AG04449 (cell line): ENCODE data around the gene SPATA31C1.

Source experiments
- CTCF ChIA-PET: fragments of 350-600 bp; formaldehyde crosslinking; extraction: SDS; loops from one replicate; lab custom pipeline; 2021; ENCODE audit warnings: antibody characterized with exemption; lab: Yijun Ruan, JAX
- POLR2A ChIA-PET: fragments of 400-600, 350-600 bp; formaldehyde crosslinking; extraction: SDS; loops from one replicate; lab custom pipeline; 2020; ENCODE audit warnings: antibody characterized with exemption, inconsistent platforms; lab: Yijun Ruan, JAX
- DNase-seq: peaks from one replicate; pipeline ENCODE4 v3.0.0-alpha.2; 2010; ENCODE audit warnings: low read depth, low spot score
- H3K4me3 ChIP-seq: 2 replicates; pipeline ENCODE4 v1.5.1; 2011; ENCODE audit warnings: low read depth, mild to moderate bottlenecking, control low read depth, low read length
- TF ChIP-seq, protein P1 (sequence below): IDR thresholded peaks from one replicate; pipeline ENCODE4 v1.5.1; 2011; ENCODE audit warnings: mild to moderate bottlenecking, moderate library complexity, low read length, control low read depth, inconsistent platforms; ENCODE audit not compliant: insufficient read depth; ENCODE audit errors: missing control alignments

SPATA31C1 gene

DNA sequence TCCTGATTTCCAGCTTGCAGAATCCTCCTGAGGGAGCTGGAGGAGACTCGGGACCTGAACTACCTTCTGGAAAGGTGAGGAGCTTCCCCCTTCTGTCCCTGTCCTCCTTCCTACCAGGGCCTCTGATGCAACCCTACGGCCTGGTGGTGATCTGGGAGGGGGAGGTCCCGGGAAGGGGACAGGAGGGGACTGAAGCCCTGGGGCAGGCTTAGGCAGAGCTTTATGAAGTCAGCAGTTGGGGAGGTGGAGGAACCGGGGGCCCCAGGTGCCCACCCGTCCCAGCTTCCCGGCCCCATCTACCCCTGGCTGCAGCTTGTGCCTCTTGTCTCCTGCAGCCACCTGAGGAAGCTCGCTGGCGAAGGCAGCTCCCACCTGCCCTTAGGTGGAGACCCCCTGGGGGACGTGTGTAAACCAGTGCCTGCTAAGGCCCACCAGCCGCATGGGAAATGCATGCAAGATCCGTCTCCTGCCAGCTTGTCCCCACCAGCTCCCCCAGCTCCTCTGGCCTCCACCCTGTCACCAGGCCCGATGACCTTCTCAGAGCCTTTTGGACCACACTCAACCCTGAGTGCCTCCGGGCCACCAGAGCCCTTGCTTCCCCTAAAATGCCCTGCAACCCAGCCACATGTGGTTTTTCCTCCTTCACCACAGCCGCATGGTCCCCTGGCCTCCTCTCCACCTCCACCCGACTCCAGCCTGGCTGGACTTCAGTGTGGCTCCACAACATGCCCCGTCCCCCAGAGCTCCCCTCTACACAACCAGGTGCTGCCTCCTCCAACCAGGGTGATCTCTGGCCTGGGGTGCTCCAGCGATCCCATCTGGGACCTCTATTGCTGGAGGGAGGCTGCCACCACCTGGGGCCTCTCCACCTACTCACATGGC lies 32.9 kb upstream of the SPATA31C1 start:
- ChIA-PET CTCF (interaction anchor here (0.8 to 2.1 kb wide), 4 partner anchors 200 to 207 kb away, joined by 3 to 7 read pairs (median 6); no protein-coding TSS in a partner anchor), POLR2A (no interaction called here)
- no peak for DNase-seq
- H3K4me3 ChIP-seq, result no peak overlapping the region
- TF ChIP-seq, protein P1, sequence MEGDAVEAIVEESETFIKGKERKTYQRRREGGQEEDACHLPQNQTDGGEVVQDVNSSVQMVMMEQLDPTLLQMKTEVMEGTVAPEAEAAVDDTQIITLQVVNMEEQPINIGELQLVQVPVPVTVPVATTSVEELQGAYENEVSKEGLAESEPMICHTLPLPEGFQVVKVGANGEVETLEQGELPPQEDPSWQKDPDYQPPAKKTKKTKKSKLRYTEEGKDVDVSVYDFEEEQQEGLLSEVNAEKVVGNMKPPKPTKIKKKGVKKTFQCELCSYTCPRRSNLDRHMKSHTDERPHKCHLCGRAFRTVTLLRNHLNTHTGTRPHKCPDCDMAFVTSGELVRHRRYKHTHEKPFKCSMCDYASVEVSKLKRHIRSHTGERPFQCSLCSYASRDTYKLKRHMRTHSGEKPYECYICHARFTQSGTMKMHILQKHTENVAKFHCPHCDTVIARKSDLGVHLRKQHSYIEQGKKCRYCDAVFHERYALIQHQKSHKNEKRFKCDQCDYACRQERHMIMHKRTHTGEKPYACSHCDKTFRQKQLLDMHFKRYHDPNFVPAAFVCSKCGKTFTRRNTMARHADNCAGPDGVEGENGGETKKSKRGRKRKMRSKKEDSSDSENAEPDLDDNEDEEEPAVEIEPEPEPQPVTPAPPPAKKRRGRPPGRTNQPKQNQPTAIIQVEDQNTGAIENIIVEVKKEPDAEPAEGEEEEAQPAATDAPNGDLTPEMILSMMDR, result no peak

DNA sequence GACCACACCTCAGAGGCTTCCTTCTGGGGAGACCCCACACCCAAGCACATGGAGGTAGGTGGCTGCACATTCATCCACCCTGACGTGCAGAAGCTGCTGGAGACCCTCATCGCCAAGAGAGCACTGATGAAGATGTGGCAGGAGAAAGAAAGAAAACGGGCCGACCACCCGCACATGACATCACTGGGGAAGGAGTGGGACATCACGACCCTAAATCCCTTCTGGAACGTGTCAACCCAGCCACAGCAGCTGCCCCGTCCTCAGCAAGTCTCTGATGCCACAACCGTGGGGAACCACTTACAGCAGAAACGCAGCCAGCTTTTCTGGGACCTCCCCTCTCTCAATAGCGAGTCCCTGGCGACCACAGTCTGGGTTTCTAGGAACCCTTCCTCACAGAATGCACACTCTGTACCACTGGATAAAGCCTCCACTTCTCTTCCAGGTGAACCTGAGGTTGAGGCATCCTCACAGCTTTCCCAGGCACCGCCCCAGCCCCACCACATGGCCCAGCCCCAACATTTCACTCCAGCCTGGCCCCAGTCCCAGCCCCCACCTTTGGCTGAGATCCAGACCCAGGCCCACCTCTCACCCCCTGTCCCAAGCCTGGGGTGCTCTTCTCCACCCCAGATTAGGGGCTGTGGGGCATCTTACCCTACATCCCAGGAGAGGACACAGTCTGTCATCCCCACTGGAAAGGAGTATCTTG lies 32.1 kb upstream of the SPATA31C1 start:
- CTCF ChIA-PET, result no interaction called here
- POLR2A ChIA-PET, result no interaction called here
- TF ChIP-seq, protein P1, result no peak
- DNase-seq, result no peak
- no peak overlapping the region for H3K4me3 ChIP-seq

DNA sequence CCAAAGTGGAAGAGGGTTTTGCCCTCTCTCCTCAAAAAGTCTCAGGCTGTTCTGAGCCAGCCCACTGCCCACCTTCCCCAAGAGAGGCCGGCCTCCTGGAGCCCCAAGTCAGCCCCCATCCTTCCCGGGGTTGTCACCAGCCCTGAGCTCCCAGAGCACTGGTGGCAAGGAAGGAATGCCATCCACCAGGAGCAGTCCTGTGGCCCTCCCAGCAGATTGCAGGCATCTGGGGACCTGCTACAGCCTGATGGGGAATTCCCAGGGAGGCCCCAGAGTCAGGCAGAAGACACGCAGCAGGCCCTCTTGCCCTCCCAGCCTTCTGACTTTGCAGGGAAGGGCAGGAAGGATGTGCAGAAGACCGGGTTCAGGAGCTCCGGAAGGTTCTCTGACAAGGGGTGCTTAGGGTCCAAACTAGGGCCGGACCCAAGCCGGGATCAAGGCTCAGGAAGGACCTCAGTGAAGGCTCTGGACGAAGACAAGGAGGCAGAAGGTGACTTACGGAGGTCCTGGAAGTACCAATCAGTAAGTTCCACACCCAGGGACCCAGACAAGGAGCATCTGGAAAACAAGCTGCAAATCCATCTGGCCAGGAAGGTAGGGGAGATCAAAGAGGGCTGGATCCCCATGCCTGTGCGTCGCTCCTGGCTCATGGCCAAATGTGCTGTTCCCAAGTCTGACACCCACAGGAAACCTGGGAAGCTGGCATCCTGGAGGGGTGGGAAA lies 31.4 kb upstream of the SPATA31C1 start:
- CTCF ChIA-PET, result no interaction called here
- TF ChIP-seq, protein P1, result no peak
- H3K4me3 ChIP-seq, result no peak overlapping the region
- DNase-seq, result no peak
- POLR2A ChIA-PET, result interaction anchor here (0.7 kb wide), 1 partner anchor 94 kb away, joined by 3 read pairs; no protein-coding TSS in a partner anchor

DNA sequence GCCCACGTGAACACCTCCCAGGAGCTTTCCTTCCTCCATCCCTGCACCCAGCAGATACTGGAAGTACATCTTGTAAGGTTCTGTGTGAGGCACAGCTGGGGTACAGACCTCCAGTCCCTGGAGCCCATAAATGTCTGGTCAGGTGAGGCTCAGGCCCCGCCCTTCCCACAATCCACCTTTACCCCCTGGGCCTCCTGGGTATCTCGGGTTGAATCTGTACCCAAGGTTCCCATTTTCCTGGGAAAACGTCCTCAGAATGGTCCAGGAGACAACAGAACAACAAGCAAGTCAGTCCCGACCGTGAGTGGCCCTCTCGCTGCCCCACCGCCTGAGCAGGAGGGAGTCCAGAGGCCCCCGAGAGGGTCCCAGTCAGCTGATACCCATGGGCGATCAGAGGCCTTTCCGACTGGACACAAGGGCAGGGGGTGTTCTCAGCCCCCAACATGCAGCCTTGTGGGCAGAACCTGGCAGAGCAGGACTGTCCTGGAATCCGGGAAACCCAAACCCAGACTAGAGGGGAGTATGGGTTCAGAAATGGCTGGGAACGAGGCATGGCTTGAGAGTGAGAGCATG lies 30.7 kb upstream of the SPATA31C1 start:
- TF ChIP-seq, protein P1, result no peak
- no peak overlapping the region for H3K4me3 ChIP-seq
- CTCF ChIA-PET, result interaction anchor here (0.7 kb wide), 1 partner anchor 9 kb away, joined by 3 read pairs; no protein-coding TSS in a partner anchor
- POLR2A ChIA-PET, result interaction anchor here (0.7 kb wide), 1 partner anchor 94 kb away, joined by 3 read pairs; no protein-coding TSS in a partner anchor
- no peak for DNase-seq

DNA sequence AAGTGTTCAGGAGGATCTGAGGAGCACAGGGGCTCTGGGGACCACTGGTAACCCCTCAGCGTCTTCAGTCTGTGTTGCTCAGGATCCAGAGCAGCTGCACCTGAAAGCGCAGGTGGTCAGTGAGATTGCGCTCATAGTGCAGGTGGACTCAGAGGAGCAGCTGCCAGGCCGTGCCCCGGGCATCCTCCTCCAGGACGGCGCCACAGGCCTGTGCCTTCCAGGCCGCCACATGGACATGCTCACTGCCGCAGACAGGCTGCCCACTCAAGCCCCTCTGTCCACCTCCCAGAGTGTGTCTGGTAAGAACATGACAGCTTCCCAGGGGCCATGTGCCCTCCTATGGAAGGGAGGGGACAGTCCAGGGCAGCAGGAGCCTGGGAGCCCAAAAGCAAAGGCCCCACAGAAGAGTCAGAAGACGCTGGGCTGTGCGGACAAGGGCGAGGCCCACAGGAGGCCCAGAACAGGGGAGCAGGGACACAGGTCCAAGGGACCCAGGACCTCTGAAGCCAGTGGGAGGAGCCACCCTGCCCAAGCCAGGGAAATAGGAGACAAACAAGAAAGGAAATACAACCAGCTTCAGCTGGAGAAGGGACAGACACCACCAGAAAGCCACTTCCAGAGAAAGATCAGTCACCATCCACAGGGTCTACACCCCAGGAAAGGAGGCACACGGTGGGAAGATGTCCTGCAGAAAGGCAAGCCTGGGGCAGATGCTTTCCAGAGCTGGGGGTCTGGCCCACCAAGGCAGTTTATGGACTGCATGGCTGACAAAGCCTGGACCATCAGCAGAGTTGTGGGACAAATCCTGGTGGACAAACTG lies 29.9 kb upstream of the SPATA31C1 start:
- CTCF ChIA-PET, result interaction anchor here (0.7 kb wide), 1 partner anchor 8 kb away, joined by 3 read pairs; no protein-coding TSS in a partner anchor
- POLR2A ChIA-PET, result no interaction called here
- TF ChIP-seq, protein P1, result no peak
- DNase-seq, result no peak
- no peak overlapping the region for H3K4me3 ChIP-seq
